ENCODE measurements around the gene PFKP.

DNA sequence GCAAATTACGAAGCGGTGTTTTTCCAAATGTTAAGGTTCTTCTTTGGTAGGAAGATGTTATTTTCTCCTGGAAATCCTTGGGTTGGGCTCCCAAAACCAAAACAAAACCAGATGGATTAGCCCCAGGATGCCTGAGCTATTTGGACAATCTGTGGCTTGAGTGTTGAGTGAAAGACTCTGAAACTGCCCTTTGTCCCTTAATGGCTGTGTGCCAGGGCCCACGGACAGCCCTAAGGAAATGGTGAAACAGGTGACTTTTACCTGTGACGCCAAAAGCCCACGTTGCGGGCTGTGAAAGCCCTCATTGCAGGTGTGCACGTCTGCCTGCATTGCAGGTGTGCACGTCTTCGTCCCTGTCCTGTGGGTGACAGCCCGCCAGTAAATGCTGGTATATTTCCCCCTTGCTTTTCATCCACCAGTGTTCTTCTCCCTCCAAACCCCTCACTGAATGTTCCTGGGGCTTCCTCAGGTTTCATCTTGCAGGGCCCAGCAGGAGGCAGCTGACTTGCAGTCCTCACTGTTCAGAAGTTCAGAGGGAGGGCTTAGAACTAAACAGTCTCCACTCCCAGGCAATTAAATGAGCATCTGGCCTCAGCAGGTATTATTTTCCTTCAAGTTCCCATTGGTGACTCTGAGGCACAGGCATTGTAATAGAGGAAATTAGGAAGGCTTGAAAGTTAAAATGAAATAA lies 10.7 kb downstream of the PFKP start:
- TF ChIP-seq, protein P1, sequence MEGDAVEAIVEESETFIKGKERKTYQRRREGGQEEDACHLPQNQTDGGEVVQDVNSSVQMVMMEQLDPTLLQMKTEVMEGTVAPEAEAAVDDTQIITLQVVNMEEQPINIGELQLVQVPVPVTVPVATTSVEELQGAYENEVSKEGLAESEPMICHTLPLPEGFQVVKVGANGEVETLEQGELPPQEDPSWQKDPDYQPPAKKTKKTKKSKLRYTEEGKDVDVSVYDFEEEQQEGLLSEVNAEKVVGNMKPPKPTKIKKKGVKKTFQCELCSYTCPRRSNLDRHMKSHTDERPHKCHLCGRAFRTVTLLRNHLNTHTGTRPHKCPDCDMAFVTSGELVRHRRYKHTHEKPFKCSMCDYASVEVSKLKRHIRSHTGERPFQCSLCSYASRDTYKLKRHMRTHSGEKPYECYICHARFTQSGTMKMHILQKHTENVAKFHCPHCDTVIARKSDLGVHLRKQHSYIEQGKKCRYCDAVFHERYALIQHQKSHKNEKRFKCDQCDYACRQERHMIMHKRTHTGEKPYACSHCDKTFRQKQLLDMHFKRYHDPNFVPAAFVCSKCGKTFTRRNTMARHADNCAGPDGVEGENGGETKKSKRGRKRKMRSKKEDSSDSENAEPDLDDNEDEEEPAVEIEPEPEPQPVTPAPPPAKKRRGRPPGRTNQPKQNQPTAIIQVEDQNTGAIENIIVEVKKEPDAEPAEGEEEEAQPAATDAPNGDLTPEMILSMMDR (tag by site-specific recombination; IDR thresholded peaks at IDR 0.05), result no peak
- TF ChIP-seq ZBTB26 (tag by site-specific recombination; optimal IDR thresholded peaks at IDR 0.05), result no peak

Data from HEK293 (cell line).